Kidney epithelial cell (primary cell): ENCODE data around the gene LHCGR. TPM values are rescaled to one million over a fixed set of nuclear protein-coding genes. Genes with fewer than 3 reads are reported as not detected.

ENCODE experiments used
- DNase-seq: peaks from one replicate; pipeline ENCODE4 v3.0.0-alpha.2; 2010; ENCODE audit warnings: low read depth
- H3K27me3 ChIP-seq: 2 replicates; pipeline ENCODE4 v1.6.0; 2011; ENCODE audit warnings: low read length; ENCODE audit not compliant: control insufficient read depth, insufficient read depth
- H3K36me3 ChIP-seq: 2 replicates; pipeline ENCODE4 v1.5.1; 2011; ENCODE audit warnings: low read length; ENCODE audit not compliant: control insufficient read depth, insufficient read depth
- H3K4me3 ChIP-seq: 2 replicates; pipeline ENCODE4 v1.5.1; 2011; ENCODE audit warnings: low read depth, mild to moderate bottlenecking, control low read depth, low read length
- CTCF ChIP-seq: IDR thresholded peaks from 2 replicates; pipeline ENCODE4 v1.5.1; 2011; ENCODE audit warnings: mild to moderate bottlenecking, moderate library complexity, low read length, control low read depth, inconsistent platforms; ENCODE audit not compliant: insufficient read depth, poor library complexity, severe bottlenecking
- total RNA-seq: library from RNA; depleted of rRNA; stranded (reverse); fragments of >200 nt; gene quantifications from 2 replicates; pipeline ENCODE4 v1.2.3, GENCODE V29; 2015

The LHCGR gene
- total RNA-seq, 1 donor from 2014 or later = not detected

- no peak for DNase-seq
- no peak overlapping the region for H3K4me3 ChIP-seq
- no peaks in the 10 kb centered on the region for H3K36me3 ChIP-seq
- H3K27me3 ChIP-seq = no peaks in the 10 kb centered on the region
- no peak for TF ChIP-seq CTCF
Observed at GRCh38 chr2:48738806-48739205, 16.7 kb downstream of the LHCGR start.

- no peak for TF ChIP-seq CTCF
- Histone ChIP-seq H3K36me3 (no peaks in the 10 kb centered on the region), H3K27me3 (no peaks in the 10 kb centered on the region), H3K4me3 (no peak overlapping the region)
- no peak for DNase-seq
Observed at GRCh38 chr2:48736251-48736650, 19.3 kb downstream of the LHCGR start.

GRCh38 chr2:48734576-48735303, 20.8 kb downstream of the LHCGR start:
- DNase-seq = no peak
- H3K36me3 ChIP-seq = no peaks in the 10 kb centered on the region
- no peak for TF ChIP-seq CTCF
- no peak overlapping the region for H3K4me3 ChIP-seq
- no peaks in the 10 kb centered on the region for H3K27me3 ChIP-seq

GRCh38 chr2:48733067-48733503, 22.4 kb downstream of the LHCGR start:
- Histone ChIP-seq H3K4me3 (no peak overlapping the region), H3K27me3 (no peaks in the 10 kb centered on the region), H3K36me3 (no peaks in the 10 kb centered on the region)
- no peak for TF ChIP-seq CTCF
- no peak for DNase-seq

GRCh38 chr2:48728840-48729239, 26.7 kb downstream of the LHCGR start:
- no peaks in the 10 kb centered on the region for H3K36me3 ChIP-seq
- H3K27me3 ChIP-seq = no peaks in the 10 kb centered on the region
- no peak overlapping the region for H3K4me3 ChIP-seq
- no peak for DNase-seq
- TF ChIP-seq CTCF = no peak

GRCh38 chr2:48728295-48728694, 27.2 kb downstream of the LHCGR start:
- no peak overlapping the region for H3K4me3 ChIP-seq
- H3K27me3 ChIP-seq = no peaks in the 10 kb centered on the region
- TF ChIP-seq CTCF = no peak
- no peak for DNase-seq
- no peaks in the 10 kb centered on the region for H3K36me3 ChIP-seq
